Vagina (tissue), 2 donors: ENCODE measurements around the gene SNRPA1.

Experiments
- POLR2A ChIP-seq, 2 donors: fragments of 450-650 bp; IDR thresholded peaks; one replicate each; pipeline ENCODE4 v1.6.1; 2017; ENCODE audit warnings: antibody characterized with exemption in 2 of 2, mild to moderate bottlenecking in 2 of 2, moderate library complexity in 2 of 2
- POLR2AphosphoS5 ChIP-seq, 2 donors: sonication (generic); formaldehyde crosslinking; IDR thresholded peaks; one replicate each; pipeline ENCODE4 v1.9.0; 2017; ENCODE audit warnings: antibody characterized with exemption in 2 of 2, mild to moderate bottlenecking in 2 of 2, low read depth in 1 of 2; ENCODE audit not compliant: insufficient read depth in 1 of 2
- TF ChIP-seq, protein P1 (sequence below), 3 experiments: fragments of 450-650 bp in 2 of 3; fragments of 200-600 bp in 1 of 3; sonication (generic) in 1 of 3; IDR thresholded peaks; one replicate each; pipeline ENCODE4 v1.5.1; 2017 to 2019; ENCODE audit warnings: antibody characterized with exemption in 3 of 3, mild to moderate bottlenecking in 2 of 3, moderate library complexity in 2 of 3

DNA sequence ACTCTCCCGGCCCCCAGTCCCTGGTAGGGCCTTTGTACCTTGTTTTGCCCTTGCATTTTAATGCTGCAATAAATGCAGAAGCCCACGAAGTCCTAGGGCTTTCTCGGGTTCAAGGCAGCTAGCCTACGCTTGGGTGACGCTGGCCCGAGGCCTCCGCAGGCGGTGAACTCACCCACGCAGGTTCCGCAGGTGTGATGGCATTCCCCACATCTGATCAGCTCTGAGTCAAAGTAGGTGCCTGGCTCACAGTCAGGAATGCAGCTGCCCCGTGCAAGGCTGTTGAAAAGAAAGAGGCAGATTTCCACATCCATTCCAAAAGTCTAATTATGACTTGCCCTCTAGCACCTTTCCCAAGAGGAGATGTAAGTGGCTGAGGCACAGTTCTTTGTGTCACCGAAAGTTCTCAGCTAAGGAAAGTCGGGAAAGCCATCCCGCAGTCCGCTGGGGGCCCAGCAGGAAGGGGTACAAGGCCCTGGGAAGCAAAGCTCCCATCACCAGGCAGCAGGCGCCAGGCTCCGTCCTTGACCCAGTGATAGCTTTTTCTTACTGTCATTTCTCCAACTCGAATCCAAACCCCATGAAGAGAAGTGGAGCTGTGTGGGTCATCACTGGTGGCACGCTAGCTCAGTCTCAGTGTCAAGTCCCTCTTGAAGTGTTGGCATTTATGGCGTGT is 23.2 kb upstream of the SNRPA1 start:
- TF ChIP-seq POLR2AphosphoS5 (IDR thresholded peaks at IDR 0.05; ENCODE audit: insufficient read depth in 1 of 2, low read depth in 1 of 2): no peak
- TF ChIP-seq, protein P1, sequence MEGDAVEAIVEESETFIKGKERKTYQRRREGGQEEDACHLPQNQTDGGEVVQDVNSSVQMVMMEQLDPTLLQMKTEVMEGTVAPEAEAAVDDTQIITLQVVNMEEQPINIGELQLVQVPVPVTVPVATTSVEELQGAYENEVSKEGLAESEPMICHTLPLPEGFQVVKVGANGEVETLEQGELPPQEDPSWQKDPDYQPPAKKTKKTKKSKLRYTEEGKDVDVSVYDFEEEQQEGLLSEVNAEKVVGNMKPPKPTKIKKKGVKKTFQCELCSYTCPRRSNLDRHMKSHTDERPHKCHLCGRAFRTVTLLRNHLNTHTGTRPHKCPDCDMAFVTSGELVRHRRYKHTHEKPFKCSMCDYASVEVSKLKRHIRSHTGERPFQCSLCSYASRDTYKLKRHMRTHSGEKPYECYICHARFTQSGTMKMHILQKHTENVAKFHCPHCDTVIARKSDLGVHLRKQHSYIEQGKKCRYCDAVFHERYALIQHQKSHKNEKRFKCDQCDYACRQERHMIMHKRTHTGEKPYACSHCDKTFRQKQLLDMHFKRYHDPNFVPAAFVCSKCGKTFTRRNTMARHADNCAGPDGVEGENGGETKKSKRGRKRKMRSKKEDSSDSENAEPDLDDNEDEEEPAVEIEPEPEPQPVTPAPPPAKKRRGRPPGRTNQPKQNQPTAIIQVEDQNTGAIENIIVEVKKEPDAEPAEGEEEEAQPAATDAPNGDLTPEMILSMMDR (IDR thresholded peaks at IDR 0.05): no peak
- TF ChIP-seq POLR2A (IDR thresholded peaks at IDR 0.05): no peak
